Activated CD8-positive, alpha-beta memory T cell treated with anti-CD3 and anti-CD28 coated beads, Interleukin-2, amount 10 ng/mL, durations not matched to agents 7 days and 5 days (primary cell): Measurements from ENCODE around the gene SCUBE2. TPM values are rescaled to one million over a fixed set of nuclear protein-coding genes. Genes with fewer than 3 reads are reported as not detected.

Experiments used
- ATAC-seq: fragments of 150-1000 bp; cut with Tn5 transposase; one replicate; pipeline ENCODE4 v1.10.0; 2021; ENCODE audit warnings: moderate library complexity
- CTCF ChIA-PET: fragments of 350-600 bp; sonication (Branson Sonifier 250); formaldehyde crosslinking; loops from one replicate; lab custom pipeline; 2021; ENCODE audit warnings: antibody characterized with exemption; lab: Charles Lee
- DNase-seq: peaks from one replicate; pipeline ENCODE4 v3.0.0-alpha.2; 2020
- H3K27ac Mint-ChIP-seq: one replicate; pipeline ENCODE4 v1.8.0; 2021; ENCODE audit warnings: mild to moderate bottlenecking, mixed read lengths
- H3K27me3 Mint-ChIP-seq: one replicate; pipeline ENCODE4 v1.8.0; 2021; ENCODE audit warnings: mixed read lengths
- H3K36me3 Mint-ChIP-seq: one replicate; pipeline ENCODE4 v1.8.0; 2021; ENCODE audit warnings: mild to moderate bottlenecking, mixed read lengths
- H3K4me1 Mint-ChIP-seq: one replicate; pipeline ENCODE4 v1.8.0; 2021; ENCODE audit warnings: mixed read lengths
- H3K4me3 Mint-ChIP-seq: one replicate; pipeline ENCODE4 v1.8.0; 2021; ENCODE audit warnings: mild to moderate bottlenecking, moderate library complexity, mixed read lengths
- H3K9me3 Mint-ChIP-seq: one replicate; pipeline ENCODE4 v1.8.0; 2022; ENCODE audit warnings: low read depth, mixed read lengths
- total RNA-seq, 2 experiments: library from RNA; stranded (reverse); gene quantifications; one replicate each; pipeline ENCODE4 v1.2.3, GENCODE V29; 2021

SCUBE2 gene
- total RNA-seq, 2 experiments from 2014 or later: not detected

GRCh38 chr11:9041747-9042146, 49.7 kb downstream of the SCUBE2 start:
- no peak for DNase-seq
- no peaks in the 10 kb centered on the region for H3K9me3 Mint-ChIP-seq
- no peaks in the 10 kb centered on the region for H3K4me1 Mint-ChIP-seq
- no peaks in the 10 kb centered on the region for H3K36me3 Mint-ChIP-seq
- no peak for ATAC-seq
- peaks cover 7% of the 10 kb centered on the region for H3K27me3 Mint-ChIP-seq
- H3K27ac Mint-ChIP-seq: no peak overlapping the region
- CTCF ChIA-PET: no interaction called here
- no peak overlapping the region for H3K4me3 Mint-ChIP-seq

- Mint-ChIP-seq H3K9me3 (no peaks in the 10 kb centered on the region), H3K27me3 (peaks cover 14% of the 10 kb centered on the region), H3K27ac (no peak overlapping the region), H3K36me3 (no peaks in the 10 kb centered on the region), H3K4me3 (no peak overlapping the region), H3K4me1 (no peaks in the 10 kb centered on the region)
- DNase-seq: no peak
- CTCF ChIA-PET: no interaction called here
- ATAC-seq: no peak
Observed at GRCh38 chr11:9040410-9040809, 51.0 kb downstream of the SCUBE2 start.

- ATAC-seq (no peak), DNase-seq (no peak)
- Mint-ChIP-seq H3K4me3 (no peak overlapping the region), H3K4me1 (no peaks in the 10 kb centered on the region), H3K27ac (no peak overlapping the region), H3K36me3 (no peaks in the 10 kb centered on the region), H3K9me3 (no peaks in the 10 kb centered on the region), H3K27me3 (peaks cover 14% of the 10 kb centered on the region)
- CTCF ChIA-PET: no interaction called here
Observed at GRCh38 chr11:9039863-9040262, 51.5 kb downstream of the SCUBE2 start.

- H3K27ac Mint-ChIP-seq: no peak overlapping the region
- H3K36me3 Mint-ChIP-seq: no peaks in the 10 kb centered on the region
- no peak overlapping the region for H3K4me3 Mint-ChIP-seq
- ATAC-seq: no peak
- no peak for DNase-seq
- no peaks in the 10 kb centered on the region for H3K4me1 Mint-ChIP-seq
- H3K27me3 Mint-ChIP-seq: peaks cover 12% of the 10 kb centered on the region
- no peaks in the 10 kb centered on the region for H3K9me3 Mint-ChIP-seq
- CTCF ChIA-PET: no interaction called here
Observed at GRCh38 chr11:9039198-9039597, 52.2 kb downstream of the SCUBE2 start.

GRCh38 chr11:9038541-9038940, 52.9 kb downstream of the SCUBE2 start:
- Mint-ChIP-seq H3K4me1 (no peaks in the 10 kb centered on the region), H3K27ac (no peak overlapping the region), H3K4me3 (no peak overlapping the region), H3K36me3 (no peaks in the 10 kb centered on the region), H3K9me3 (no peaks in the 10 kb centered on the region), H3K27me3 (peaks cover 16% of the 10 kb centered on the region)
- no peak for DNase-seq
- CTCF ChIA-PET: no interaction called here
- no peak for ATAC-seq

- no peaks in the 10 kb centered on the region for H3K36me3 Mint-ChIP-seq
- ATAC-seq (no peak), DNase-seq (no peak)
- no peaks in the 10 kb centered on the region for H3K4me1 Mint-ChIP-seq
- no peak overlapping the region for H3K27ac Mint-ChIP-seq
- peaks cover 16% of the 10 kb centered on the region for H3K27me3 Mint-ChIP-seq
- no peaks in the 10 kb centered on the region for H3K9me3 Mint-ChIP-seq
- H3K4me3 Mint-ChIP-seq: no peak overlapping the region
- CTCF ChIA-PET: interaction anchor here (1.2 kb wide), 1 partner anchor 21 kb away, joined by 3 read pairs; no protein-coding TSS in a partner anchor
Observed at GRCh38 chr11:9037963-9038362, 53.4 kb downstream of the SCUBE2 start.

GRCh38 chr11:9037046-9037780, 54.2 kb downstream of the SCUBE2 start:
- no peak for DNase-seq
- peaks cover 16% of the 10 kb centered on the region for H3K27me3 Mint-ChIP-seq

GRCh38 chr11:9030601-9031000, 60.8 kb downstream of the SCUBE2 start:
- Mint-ChIP-seq H3K4me3 (no peak overlapping the region), H3K9me3 (no peaks in the 10 kb centered on the region), H3K27ac (no peak overlapping the region), H3K27me3 (peaks cover 9% of the 10 kb centered on the region), H3K36me3 (no peaks in the 10 kb centered on the region), H3K4me1 (no peaks in the 10 kb centered on the region)
- CTCF ChIA-PET: interaction anchor here (0.8 to 1.4 kb wide), 2 partner anchors 15 to 65 kb away, joined by 3 to 5 read pairs; no protein-coding TSS in a partner anchor
- no peak for DNase-seq
- no peak for ATAC-seq

More at GRCh38 chr11:9037046-9037780, 54.2 kb downstream of the SCUBE2 start:
- Mint-ChIP-seq H3K27ac (no peak overlapping the region), H3K4me3 (no peak overlapping the region), H3K9me3 (no peaks in the 10 kb centered on the region), H3K36me3 (no peaks in the 10 kb centered on the region), H3K4me1 (no peaks in the 10 kb centered on the region)
- CTCF ChIA-PET: interaction anchor here (1.2 kb wide), 1 partner anchor 20 kb away, joined by 3 read pairs; no protein-coding TSS in a partner anchor
- no peak for ATAC-seq

- Mint-ChIP-seq H3K27ac (no peak overlapping the region), H3K4me1 (no peaks in the 10 kb centered on the region), H3K27me3 (peaks cover 15% of the 10 kb centered on the region), H3K36me3 (no peaks in the 10 kb centered on the region), H3K4me3 (no peak overlapping the region), H3K9me3 (no peaks in the 10 kb centered on the region)
- ATAC-seq: no peak
- no peak for DNase-seq
- CTCF ChIA-PET: interaction anchor here (0.6 to 3.3 kb wide), 3 partner anchors 13 to 460 kb away, joined by 3 to 18 read pairs (median 6); no protein-coding TSS in a partner anchor
Observed at GRCh38 chr11:9029422-9029821, 62.0 kb downstream of the SCUBE2 start.

GRCh38 chr11:9028581-9028980, 62.8 kb downstream of the SCUBE2 start:
- no peak for DNase-seq
- CTCF ChIA-PET: interaction anchor here (2.0 to 3.3 kb wide), 2 partner anchors 12 to 109 kb away, joined by 6 to 18 read pairs; no protein-coding TSS in a partner anchor
- H3K27ac Mint-ChIP-seq: no peak overlapping the region
- H3K36me3 Mint-ChIP-seq: no peaks in the 10 kb centered on the region
- no peak for ATAC-seq
- H3K4me3 Mint-ChIP-seq: no peak overlapping the region
- H3K27me3 Mint-ChIP-seq: peaks cover 18% of the 10 kb centered on the region
- no peaks in the 10 kb centered on the region for H3K9me3 Mint-ChIP-seq
- no peaks in the 10 kb centered on the region for H3K4me1 Mint-ChIP-seq

GRCh38 chr11:9025101-9025850, 66.1 kb downstream of the SCUBE2 start:
- Mint-ChIP-seq H3K4me1 (peaks cover 10% of the 10 kb centered on the region), H3K4me3 (no peak overlapping the region), H3K27me3 (peaks cover 34% of the 10 kb centered on the region), H3K9me3 (no peaks in the 10 kb centered on the region), H3K27ac (no peak overlapping the region), H3K36me3 (no peaks in the 10 kb centered on the region)
- no peak for ATAC-seq
- CTCF ChIA-PET: interaction anchor here (2.1 to 2.6 kb wide), 2 partner anchors 10 to 112 kb away, joined by 7 to 23 read pairs; no protein-coding TSS in a partner anchor
- no peak for DNase-seq

GRCh38 chr11:9022961-9023680, 68.3 kb downstream of the SCUBE2 start:
- no peak for DNase-seq
- CTCF ChIA-PET: interaction anchor here (2.1 kb wide), 1 partner anchor 114 kb away, joined by 7 read pairs; no protein-coding TSS in a partner anchor
- H3K9me3 Mint-ChIP-seq: no peaks in the 10 kb centered on the region
- H3K27me3 Mint-ChIP-seq: peaks cover 30% of the 10 kb centered on the region
- no peak for ATAC-seq
- no peak overlapping the region for H3K4me3 Mint-ChIP-seq
- H3K36me3 Mint-ChIP-seq: no peaks in the 10 kb centered on the region
- peaks cover 11% of the 10 kb centered on the region for H3K4me1 Mint-ChIP-seq
- H3K27ac Mint-ChIP-seq: no peak overlapping the region

- no peak overlapping the region for H3K4me3 Mint-ChIP-seq
- peaks cover 30% of the 10 kb centered on the region for H3K27me3 Mint-ChIP-seq
- ATAC-seq (no peak), DNase-seq (no peak)
- H3K4me1 Mint-ChIP-seq: peaks cover 23% of the 10 kb centered on the region
- CTCF ChIA-PET: interaction anchor here (1.2 kb wide), 1 partner anchor 117 kb away, joined by 3 read pairs; no protein-coding TSS in a partner anchor
- H3K9me3 Mint-ChIP-seq: no peaks in the 10 kb centered on the region
- H3K36me3 Mint-ChIP-seq: no peaks in the 10 kb centered on the region
- H3K27ac Mint-ChIP-seq: no peak overlapping the region
Observed at GRCh38 chr11:9020916-9021315, 70.5 kb downstream of the SCUBE2 start.
